ENCODE measurements around the gene EMID1. TPM values are rescaled to one million over a fixed set of nuclear protein-coding genes. Genes with fewer than 3 reads are reported as not detected.
"Not testable (repeated sequence)": the region's sequence is repeated elsewhere in the genome, so short reads cannot be mapped to it uniquely, and the experiment has no call there.

EMID1 gene
- total RNA-seq, 5 donors from 2014 or later (not counting 1 experiment from before 2014, with no cell fraction given), result 0.32 to 1.5 (median 0.76) TPM

DNA sequence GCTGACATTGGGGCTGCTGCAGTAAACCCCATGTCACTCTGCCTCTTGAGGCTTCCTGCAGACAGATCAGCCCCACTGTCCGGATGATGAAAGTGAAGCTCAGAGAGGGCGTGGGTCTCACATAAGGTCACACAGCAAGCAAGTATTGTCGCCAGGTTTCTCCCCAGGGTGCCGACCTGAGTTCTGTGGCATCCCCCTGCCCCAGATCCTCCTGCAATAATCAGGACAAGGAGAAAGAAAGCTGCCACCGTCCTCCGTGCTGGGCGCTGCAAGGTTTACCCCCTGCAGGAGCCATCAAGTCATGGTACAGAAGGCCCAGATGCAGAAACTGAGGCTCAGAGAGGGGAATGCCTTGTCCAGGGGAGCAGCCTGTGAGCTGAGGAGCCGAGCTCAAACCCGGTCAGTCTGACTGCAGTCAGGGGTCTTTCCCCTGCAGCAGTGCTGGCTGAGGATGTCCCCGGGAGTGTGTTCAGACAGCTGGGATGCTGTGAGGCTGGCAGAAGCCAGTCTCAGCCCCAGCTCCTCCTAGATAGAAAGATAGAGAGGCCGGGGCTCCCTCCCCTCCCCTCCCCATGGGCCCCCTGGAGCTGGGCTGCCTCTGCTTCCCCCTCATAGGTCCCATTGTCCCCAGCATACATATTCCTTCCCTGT, 13.2 kb downstream of the EMID1 start:
- ChIA-PET CTCF (no interaction called here), POLR2A (no interaction called here)
- H3K4me3 Mint-ChIP-seq, result no peak overlapping the region
- H3K27me3 ChIP-seq (replicated peaks in 1 of 2; ENCODE audit: control insufficient read depth in 2 of 2, extremely low read depth in 1 of 2, insufficient read depth in 2 of 2, low read length in 1 of 2), result peaks cover 0 to 4% of the 10 kb centered on the region in 2 experiments
- no peak for DNase-seq
- no peak overlapping the region for H3K27ac Mint-ChIP-seq
- H3K4me1 ChIP-seq (ENCODE audit: control insufficient read depth in 1 of 2, extremely low read depth in 1 of 2, insufficient read depth in 2 of 2, low read length in 2 of 2), result no peaks in the 10 kb centered on the region
- no peaks in the 10 kb centered on the region for H3K36me3 ChIP-seq (ENCODE audit: control insufficient read depth in 2 of 2, extremely low read depth in 1 of 2, insufficient read depth in 1 of 2, low read length in 1 of 2)
- H3K9me3 ChIP-seq, result no peaks in the 10 kb centered on the region
- no peaks in the 10 kb centered on the region for H3K27me3 Mint-ChIP-seq
- H3K9me3 Mint-ChIP-seq, result no peaks in the 10 kb centered on the region
- H3K4me3 ChIP-seq (ENCODE audit: control insufficient read depth in 1 of 2, extremely low read depth in 1 of 2, low read length in 1 of 2), result no peak overlapping the region
- H3K27ac ChIP-seq (ENCODE audit: low read length), result no peak overlapping the region
- 85% methylated on average over 11 of the region's 11 CpGs for WGBS (ENCODE audit: insufficient coverage)
- H3K4me1 Mint-ChIP-seq, result no peaks in the 10 kb centered on the region
- H3K36me3 Mint-ChIP-seq, result no peaks in the 10 kb centered on the region
- ATAC-seq (replicated peaks in 1 of 4), result no peak

DNA sequence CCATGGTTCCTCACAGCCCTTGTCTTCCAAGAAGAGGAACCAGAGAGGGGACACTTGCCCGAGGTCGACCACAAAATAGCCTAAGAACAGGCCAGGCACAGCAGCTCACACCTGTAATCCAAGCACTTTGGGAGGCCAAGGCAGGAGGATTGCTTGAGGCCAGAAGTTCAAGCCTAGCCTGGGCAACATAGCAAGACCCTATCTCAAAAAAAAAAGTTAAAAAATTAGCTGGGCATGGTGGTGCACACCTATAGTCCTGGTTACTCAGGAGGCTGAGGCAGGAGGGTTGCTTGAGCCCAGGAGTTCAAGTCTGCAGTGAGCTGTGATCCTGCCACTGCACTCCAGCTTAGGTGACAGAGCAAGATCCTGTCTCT, 13.7 kb downstream of the EMID1 start:
- 52% methylated on average over 2 of the region's 2 CpGs for WGBS (ENCODE audit: insufficient coverage)
- H3K36me3 ChIP-seq (ENCODE audit: control insufficient read depth in 2 of 2, extremely low read depth in 1 of 2, insufficient read depth in 1 of 2, low read length in 1 of 2); CTCF ChIA-PET; H3K27ac ChIP-seq (ENCODE audit: low read length); H3K36me3 Mint-ChIP-seq; H3K4me3 ChIP-seq (ENCODE audit: control insufficient read depth in 1 of 2, extremely low read depth in 1 of 2, low read length in 1 of 2); ATAC-seq (replicated peaks in 1 of 4); H3K4me1 ChIP-seq (ENCODE audit: control insufficient read depth in 1 of 2, extremely low read depth in 1 of 2, insufficient read depth in 2 of 2, low read length in 2 of 2); DNase-seq; H3K27ac Mint-ChIP-seq; H3K27me3 ChIP-seq (replicated peaks in 1 of 2; ENCODE audit: control insufficient read depth in 2 of 2, extremely low read depth in 1 of 2, insufficient read depth in 2 of 2, low read length in 1 of 2); POLR2A ChIA-PET; H3K27me3 Mint-ChIP-seq; H3K9me3 ChIP-seq; H3K4me3 Mint-ChIP-seq; H3K9me3 Mint-ChIP-seq; H3K4me1 Mint-ChIP-seq: not testable (repeated sequence)

DNA sequence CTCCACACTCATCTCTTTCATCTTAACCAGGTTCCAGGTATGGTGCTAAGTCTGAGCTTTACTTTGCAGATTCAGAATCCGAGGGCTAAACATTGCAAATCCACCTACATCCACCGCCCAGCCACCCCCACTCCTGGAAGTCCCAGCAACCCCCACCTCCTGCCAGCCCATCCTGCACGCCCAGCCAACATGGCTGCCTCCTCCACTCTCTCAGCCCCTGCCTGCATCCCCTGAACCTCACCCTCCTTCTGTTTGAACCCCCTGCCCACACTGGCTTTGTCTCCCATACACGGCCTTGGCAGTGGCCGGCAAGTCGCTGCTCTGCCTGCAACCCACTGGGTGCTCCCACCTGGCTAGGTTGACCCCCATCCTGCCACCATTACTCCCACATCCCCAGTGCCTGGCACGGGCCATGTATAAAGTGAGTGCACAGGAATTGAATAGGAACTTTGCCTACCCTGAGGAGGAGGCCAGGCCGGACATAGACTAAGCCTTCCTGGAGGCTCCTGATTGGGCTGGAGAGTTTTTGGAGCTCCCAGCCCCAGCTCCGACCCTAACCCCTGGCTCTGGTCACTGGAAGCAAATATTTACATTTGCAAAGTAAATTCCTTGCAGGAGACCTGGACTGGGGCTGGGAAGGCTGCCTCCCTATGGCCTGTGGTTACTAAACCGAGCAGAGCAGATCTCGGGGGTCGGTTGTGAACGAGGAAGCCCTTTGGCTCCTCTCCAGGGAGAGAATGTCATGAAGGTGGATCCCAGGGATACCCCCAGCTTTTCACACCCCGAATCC, 14.4 kb downstream of the EMID1 start:
- H3K27ac Mint-ChIP-seq, result no peak overlapping the region
- CTCF ChIA-PET, result no interaction called here
- H3K9me3 ChIP-seq, result no peaks in the 10 kb centered on the region
- no peaks in the 10 kb centered on the region for H3K4me1 ChIP-seq (ENCODE audit: control insufficient read depth in 1 of 2, extremely low read depth in 1 of 2, insufficient read depth in 2 of 2, low read length in 2 of 2)
- no peak overlapping the region for H3K27ac ChIP-seq (ENCODE audit: low read length)
- no peak overlapping the region for H3K4me3 Mint-ChIP-seq
- H3K4me3 ChIP-seq (ENCODE audit: control insufficient read depth in 1 of 2, extremely low read depth in 1 of 2, low read length in 1 of 2), result no peak overlapping the region
- no peaks in the 10 kb centered on the region for H3K36me3 ChIP-seq (ENCODE audit: control insufficient read depth in 2 of 2, extremely low read depth in 1 of 2, insufficient read depth in 1 of 2, low read length in 1 of 2)
- DNase-seq (no peak), ATAC-seq (replicated peaks in 1 of 4) (no peak)
- no peaks in the 10 kb centered on the region for H3K36me3 Mint-ChIP-seq
- no peaks in the 10 kb centered on the region for H3K4me1 Mint-ChIP-seq
- H3K27me3 Mint-ChIP-seq, result no peaks in the 10 kb centered on the region
- POLR2A ChIA-PET, result no interaction called here
- WGBS (ENCODE audit: insufficient coverage), result 73% methylated on average over 5 of the region's 14 CpGs
- H3K9me3 Mint-ChIP-seq, result no peaks in the 10 kb centered on the region
- peaks cover 0 to 6% of the 10 kb centered on the region in 2 experiments for H3K27me3 ChIP-seq (replicated peaks in 1 of 2; ENCODE audit: control insufficient read depth in 2 of 2, extremely low read depth in 1 of 2, insufficient read depth in 2 of 2, low read length in 1 of 2)

DNA sequence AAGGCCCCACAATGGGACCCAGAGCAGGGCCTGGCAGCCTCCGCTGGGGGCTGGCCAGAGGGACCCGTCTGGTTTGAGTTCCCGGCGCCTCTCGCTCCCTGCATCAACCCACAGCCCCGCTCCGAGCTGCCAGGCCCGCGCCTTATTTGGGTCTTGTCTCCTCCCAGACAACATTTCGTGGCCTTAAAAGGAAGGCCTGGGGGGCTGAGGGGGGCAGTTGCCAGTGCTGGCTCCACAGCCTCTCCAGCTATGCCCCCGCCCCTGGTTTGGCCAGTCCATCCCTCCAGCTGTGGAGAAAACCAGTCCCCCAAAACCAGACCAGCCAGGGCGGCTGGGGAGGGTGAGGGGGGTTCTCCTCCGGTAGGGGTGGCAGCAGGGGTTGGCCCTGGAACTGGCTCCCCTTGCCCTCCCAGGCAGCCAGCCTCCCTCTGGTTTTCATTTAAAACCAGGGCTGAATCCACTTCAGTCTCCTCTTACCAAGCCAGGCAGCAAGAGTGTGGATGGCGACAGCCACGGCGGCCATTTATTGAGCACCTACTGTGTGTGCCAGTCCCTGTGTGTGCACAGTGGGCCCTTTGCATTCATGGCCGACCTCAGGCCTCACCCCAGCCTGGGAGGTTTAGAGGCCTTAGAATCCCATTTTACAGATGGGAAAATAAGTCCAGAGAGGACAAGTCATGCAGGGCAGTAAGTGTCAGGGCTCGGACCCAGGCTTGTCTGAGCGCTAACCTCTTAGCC, 18.6 kb downstream of the EMID1 start:
- Mint-ChIP-seq H3K27ac (no peak overlapping the region), H3K4me1 (no peaks in the 10 kb centered on the region), H3K9me3 (no peaks in the 10 kb centered on the region), H3K36me3 (no peaks in the 10 kb centered on the region), H3K27me3 (no peaks in the 10 kb centered on the region), H3K4me3 (no peak overlapping the region)
- ChIA-PET CTCF (no interaction called here), POLR2A (no interaction called here)
- Histone ChIP-seq H3K27me3 (replicated peaks in 1 of 2; ENCODE audit: control insufficient read depth in 2 of 2, extremely low read depth in 1 of 2, insufficient read depth in 2 of 2, low read length in 1 of 2) (peaks cover 0 to 16% of the 10 kb centered on the region in 2 experiments), H3K4me1 (ENCODE audit: control insufficient read depth in 1 of 2, extremely low read depth in 1 of 2, insufficient read depth in 2 of 2, low read length in 2 of 2) (no peaks in the 10 kb centered on the region), H3K27ac (ENCODE audit: low read length) (no peak overlapping the region), H3K9me3 (no peaks in the 10 kb centered on the region), H3K4me3 (ENCODE audit: control insufficient read depth in 1 of 2, extremely low read depth in 1 of 2, low read length in 1 of 2) (no peak overlapping the region), H3K36me3 (ENCODE audit: control insufficient read depth in 2 of 2, extremely low read depth in 1 of 2, insufficient read depth in 1 of 2, low read length in 1 of 2) (no peaks in the 10 kb centered on the region)
- ATAC-seq (replicated peaks in 1 of 4), result no peak
- DNase-seq, result no peak
- WGBS (ENCODE audit: insufficient coverage), result 88% methylated on average over 5 of the region's 19 CpGs

DNA sequence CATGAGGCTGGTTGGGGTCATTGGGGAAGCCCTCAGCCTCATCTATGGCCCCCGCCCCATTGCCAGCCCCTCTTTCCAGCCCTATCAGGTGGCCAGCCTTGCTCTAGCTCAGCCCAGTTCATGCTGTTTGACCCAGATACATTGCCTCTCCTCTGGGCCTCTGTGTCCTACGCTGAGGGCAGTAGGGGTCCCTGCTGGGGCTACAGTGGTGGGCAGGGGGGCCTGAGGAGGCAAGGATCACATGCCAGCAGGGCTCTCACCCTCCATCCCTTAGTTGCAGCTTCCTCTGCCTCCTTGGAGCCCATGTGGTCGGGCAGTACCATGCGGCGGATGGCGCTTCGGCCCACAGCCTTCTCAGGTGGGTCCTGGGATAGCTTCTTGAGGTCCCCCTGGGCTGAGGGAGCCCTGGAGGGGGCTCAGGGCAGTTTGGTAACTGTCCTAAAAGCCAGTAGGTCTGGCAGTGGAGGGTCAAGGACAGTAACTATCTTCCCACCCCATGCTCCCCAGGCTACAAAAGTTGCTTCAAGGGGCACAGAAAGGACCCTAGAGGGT, 19.2 kb downstream of the EMID1 start:
- 96% methylated on average over 6 of the region's 7 CpGs for WGBS (ENCODE audit: insufficient coverage)
- Mint-ChIP-seq H3K9me3 (no peaks in the 10 kb centered on the region), H3K4me1 (no peaks in the 10 kb centered on the region), H3K36me3 (no peaks in the 10 kb centered on the region), H3K4me3 (no peak overlapping the region), H3K27me3 (no peaks in the 10 kb centered on the region), H3K27ac (no peak overlapping the region)
- Histone ChIP-seq H3K36me3 (ENCODE audit: control insufficient read depth in 2 of 2, extremely low read depth in 1 of 2, insufficient read depth in 1 of 2, low read length in 1 of 2) (no peaks in the 10 kb centered on the region), H3K9me3 (no peaks in the 10 kb centered on the region), H3K4me1 (ENCODE audit: control insufficient read depth in 1 of 2, extremely low read depth in 1 of 2, insufficient read depth in 2 of 2, low read length in 2 of 2) (no peaks in the 10 kb centered on the region), H3K4me3 (ENCODE audit: control insufficient read depth in 1 of 2, extremely low read depth in 1 of 2, low read length in 1 of 2) (no peak overlapping the region), H3K27ac (ENCODE audit: low read length) (no peak overlapping the region), H3K27me3 (replicated peaks in 1 of 2; ENCODE audit: control insufficient read depth in 2 of 2, extremely low read depth in 1 of 2, insufficient read depth in 2 of 2, low read length in 1 of 2) (peaks cover 0 to 16% of the 10 kb centered on the region in 2 experiments)
- ATAC-seq (replicated peaks in 1 of 4) (no peak), DNase-seq (no peak)
- CTCF ChIA-PET, result no interaction called here
- POLR2A ChIA-PET, result no interaction called here

DNA sequence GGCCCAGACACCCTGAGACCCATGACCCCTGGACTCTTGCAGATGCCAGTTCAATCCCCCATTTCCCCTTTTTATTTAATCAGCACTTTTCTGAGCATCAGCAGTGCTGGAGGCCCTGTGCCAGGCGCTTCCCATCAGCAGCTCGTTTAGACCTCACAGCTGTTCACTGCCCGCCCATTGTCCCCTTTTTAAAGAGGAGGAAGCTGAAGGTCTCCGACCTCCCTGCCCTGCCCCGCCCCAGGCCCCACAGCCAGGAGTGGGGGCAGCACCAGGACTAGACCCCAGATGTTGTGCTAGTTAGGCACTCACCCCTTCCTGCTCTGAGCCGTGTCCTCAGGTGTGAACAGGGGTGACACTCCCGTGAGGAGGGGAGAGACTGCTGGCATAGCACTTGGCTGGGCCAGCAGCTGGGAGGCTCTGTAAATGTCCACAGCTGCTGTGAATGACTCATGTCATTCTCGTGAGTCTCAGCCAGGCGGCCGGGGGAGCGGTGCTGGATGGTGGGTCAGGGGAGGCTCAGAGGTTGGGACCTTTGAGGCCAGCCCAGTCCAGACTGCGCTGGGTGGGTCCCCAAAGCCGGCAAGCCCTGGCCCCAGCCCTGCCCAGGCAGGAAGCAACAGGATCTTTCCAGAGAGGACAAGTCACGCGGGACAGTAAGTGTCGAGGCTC, 19.9 kb downstream of the EMID1 start:
- no peak overlapping the region for H3K27ac ChIP-seq (ENCODE audit: low read length)
- ATAC-seq (replicated peaks in 1 of 4) (no peak), DNase-seq (no peak)
- no peaks in the 10 kb centered on the region for H3K9me3 Mint-ChIP-seq
- peaks cover 0 to 16% of the 10 kb centered on the region in 2 experiments for H3K27me3 ChIP-seq (replicated peaks in 1 of 2; ENCODE audit: control insufficient read depth in 2 of 2, extremely low read depth in 1 of 2, insufficient read depth in 2 of 2, low read length in 1 of 2)
- no peaks in the 10 kb centered on the region for H3K36me3 Mint-ChIP-seq
- 73% methylated on average over 14 of the region's 16 CpGs for WGBS (ENCODE audit: insufficient coverage)
- H3K36me3 ChIP-seq (ENCODE audit: control insufficient read depth in 2 of 2, extremely low read depth in 1 of 2, insufficient read depth in 1 of 2, low read length in 1 of 2), result no peaks in the 10 kb centered on the region
- no peaks in the 10 kb centered on the region for H3K27me3 Mint-ChIP-seq
- H3K4me1 ChIP-seq (ENCODE audit: control insufficient read depth in 1 of 2, extremely low read depth in 1 of 2, insufficient read depth in 2 of 2, low read length in 2 of 2), result no peaks in the 10 kb centered on the region
- no peak overlapping the region for H3K27ac Mint-ChIP-seq
- ChIA-PET CTCF (no interaction called here), POLR2A (no interaction called here)
- no peaks in the 10 kb centered on the region for H3K9me3 ChIP-seq
- no peaks in the 10 kb centered on the region for H3K4me1 Mint-ChIP-seq
- H3K4me3 Mint-ChIP-seq, result no peak overlapping the region
- H3K4me3 ChIP-seq (ENCODE audit: control insufficient read depth in 1 of 2, extremely low read depth in 1 of 2, low read length in 1 of 2), result no peak overlapping the region
